SU-DHL-6 (cell line): ENCODE results near the gene SLC45A1.

Experiments used
- EZH2phosphoT487 ChIP-seq: fragments of 200-600 bp; sonication (generic), shearing (Covaris generic); conservative IDR thresholded peaks from 2 replicates; pipeline ENCODE4 v1.6.1; 2018; ENCODE audit warnings: mild to moderate bottlenecking, antibody characterized with exemption, low read length, moderate library complexity, mixed read lengths
- TF ChIP-seq, protein P1 (sequence below): fragments of 200-600 bp; sonication (generic); IDR thresholded peaks from one replicate; pipeline ENCODE4 v1.5.1; 2017; ENCODE audit warnings: antibody characterized with exemption, mild to moderate bottlenecking, low read length, moderate library complexity; ENCODE audit not compliant: insufficient read depth, poor library complexity, severe bottlenecking

DNA sequence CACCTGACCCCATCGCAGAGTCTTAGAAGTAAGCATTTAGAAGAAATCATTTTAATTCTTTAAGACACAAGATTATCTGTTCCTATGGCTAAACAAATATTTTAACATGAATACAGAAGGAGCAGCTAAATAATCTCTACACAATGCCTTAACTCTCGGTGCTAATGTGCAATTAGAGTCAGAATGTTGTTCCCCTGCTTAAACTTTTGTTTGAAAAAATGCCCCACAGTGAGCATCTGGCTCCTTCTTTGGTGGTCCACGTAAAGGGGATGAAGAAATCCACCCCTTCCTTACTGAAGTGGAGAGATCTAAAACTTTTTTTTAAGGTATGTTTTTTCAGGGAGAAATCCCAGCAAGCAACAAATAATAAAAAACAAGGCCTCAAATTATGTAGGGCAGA lies 55.2 kb downstream of the SLC45A1 start:
- TF ChIP-seq, protein P1, sequence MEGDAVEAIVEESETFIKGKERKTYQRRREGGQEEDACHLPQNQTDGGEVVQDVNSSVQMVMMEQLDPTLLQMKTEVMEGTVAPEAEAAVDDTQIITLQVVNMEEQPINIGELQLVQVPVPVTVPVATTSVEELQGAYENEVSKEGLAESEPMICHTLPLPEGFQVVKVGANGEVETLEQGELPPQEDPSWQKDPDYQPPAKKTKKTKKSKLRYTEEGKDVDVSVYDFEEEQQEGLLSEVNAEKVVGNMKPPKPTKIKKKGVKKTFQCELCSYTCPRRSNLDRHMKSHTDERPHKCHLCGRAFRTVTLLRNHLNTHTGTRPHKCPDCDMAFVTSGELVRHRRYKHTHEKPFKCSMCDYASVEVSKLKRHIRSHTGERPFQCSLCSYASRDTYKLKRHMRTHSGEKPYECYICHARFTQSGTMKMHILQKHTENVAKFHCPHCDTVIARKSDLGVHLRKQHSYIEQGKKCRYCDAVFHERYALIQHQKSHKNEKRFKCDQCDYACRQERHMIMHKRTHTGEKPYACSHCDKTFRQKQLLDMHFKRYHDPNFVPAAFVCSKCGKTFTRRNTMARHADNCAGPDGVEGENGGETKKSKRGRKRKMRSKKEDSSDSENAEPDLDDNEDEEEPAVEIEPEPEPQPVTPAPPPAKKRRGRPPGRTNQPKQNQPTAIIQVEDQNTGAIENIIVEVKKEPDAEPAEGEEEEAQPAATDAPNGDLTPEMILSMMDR, result no peak
- no peak for TF ChIP-seq EZH2phosphoT487
